ENCODE measurements around the gene ARHGEF25. TPM values are rescaled to one million over a fixed set of nuclear protein-coding genes. Genes with fewer than 3 reads are reported as not detected.

The ARHGEF25 gene
- total and polyA plus RNA-seq, 2 donors from 2014 or later = 10.9 to 15.0 TPM

- FAIRE-seq (no peak), DNase-seq (peak in 3 of 5 donors; percentile 12 to 46 (median 36))
- Histone ChIP-seq H3K27ac (ENCODE audit: low read depth in 2 of 2, low read length in 2 of 2) (no peak overlapping the region), H3K9me3 (ENCODE audit: control insufficient read depth in 2 of 3, insufficient read depth in 1 of 3, low read length in 3 of 3) (no peaks in the 10 kb centered on the region), H3K4me1 (ENCODE audit: control insufficient read depth in 2 of 3, insufficient read depth in 2 of 3, low read depth in 1 of 3, low read length in 3 of 3) (peaks cover 0 to 4% (median 0%) of the 10 kb centered on the region in 3 donors), H3K9ac (ENCODE audit: low read length in 3 of 3) (no peak overlapping the region), H3K36me3 (ENCODE audit: control insufficient read depth in 2 of 3, insufficient read depth in 3 of 3, low read length in 3 of 3) (no peaks in the 10 kb centered on the region), H3K4me3 (ENCODE audit: low read length in 3 of 3) (no peak overlapping the region), H3K27me3 (ENCODE audit: control insufficient read depth, insufficient read depth, low read length) (peaks cover 53% of the 10 kb centered on the region)
- TF ChIP-seq, protein P1, sequence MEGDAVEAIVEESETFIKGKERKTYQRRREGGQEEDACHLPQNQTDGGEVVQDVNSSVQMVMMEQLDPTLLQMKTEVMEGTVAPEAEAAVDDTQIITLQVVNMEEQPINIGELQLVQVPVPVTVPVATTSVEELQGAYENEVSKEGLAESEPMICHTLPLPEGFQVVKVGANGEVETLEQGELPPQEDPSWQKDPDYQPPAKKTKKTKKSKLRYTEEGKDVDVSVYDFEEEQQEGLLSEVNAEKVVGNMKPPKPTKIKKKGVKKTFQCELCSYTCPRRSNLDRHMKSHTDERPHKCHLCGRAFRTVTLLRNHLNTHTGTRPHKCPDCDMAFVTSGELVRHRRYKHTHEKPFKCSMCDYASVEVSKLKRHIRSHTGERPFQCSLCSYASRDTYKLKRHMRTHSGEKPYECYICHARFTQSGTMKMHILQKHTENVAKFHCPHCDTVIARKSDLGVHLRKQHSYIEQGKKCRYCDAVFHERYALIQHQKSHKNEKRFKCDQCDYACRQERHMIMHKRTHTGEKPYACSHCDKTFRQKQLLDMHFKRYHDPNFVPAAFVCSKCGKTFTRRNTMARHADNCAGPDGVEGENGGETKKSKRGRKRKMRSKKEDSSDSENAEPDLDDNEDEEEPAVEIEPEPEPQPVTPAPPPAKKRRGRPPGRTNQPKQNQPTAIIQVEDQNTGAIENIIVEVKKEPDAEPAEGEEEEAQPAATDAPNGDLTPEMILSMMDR (IDR thresholded peaks at IDR 0.05; ENCODE audit: borderline replicate concordance, extremely low read depth, insufficient read depth) = no peak
- intact Hi-C loops (cut with DNase I) = no loop called here
Measured at GRCh38 chr12:57628280-57629191, 17.3 kb downstream of the ARHGEF25 start.

DNA sequence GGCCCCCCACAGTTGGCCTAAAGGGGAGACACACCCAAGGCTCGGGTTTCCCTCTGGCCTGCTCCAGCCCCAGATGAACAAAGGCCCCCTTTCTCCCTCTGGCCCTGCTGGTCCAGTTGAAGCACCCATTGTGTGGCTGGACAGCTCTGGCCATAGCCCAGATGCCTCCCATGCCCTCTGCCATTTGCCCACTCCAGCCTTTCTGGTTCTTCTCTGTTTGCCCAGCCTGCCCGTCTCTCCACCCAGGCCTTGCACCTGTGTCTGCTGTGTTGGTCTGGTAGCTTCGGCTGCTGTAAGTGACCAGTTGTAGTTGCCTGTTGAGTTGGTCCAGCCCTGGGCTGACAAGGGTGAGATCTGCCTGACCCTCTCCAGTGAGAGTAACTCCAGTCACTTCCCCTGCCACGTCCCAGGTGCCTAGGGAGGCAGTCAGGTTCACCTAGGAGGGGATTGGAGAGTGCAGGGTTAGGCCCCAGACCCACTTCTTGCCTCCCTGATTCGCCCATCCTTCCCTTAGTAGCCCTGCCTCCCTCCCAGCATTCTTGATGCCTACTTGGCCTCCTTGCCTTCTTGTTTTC, 18.7 kb downstream of the ARHGEF25 start:
- H3K27me3 ChIP-seq (ENCODE audit: control insufficient read depth, insufficient read depth, low read length) = peaks cover 48% of the 10 kb centered on the region
- no peak overlapping the region for H3K27ac ChIP-seq (ENCODE audit: low read depth in 2 of 2, low read length in 2 of 2)
- DNase-seq (peak in 2 of 5 donors; percentile 8 to 25), FAIRE-seq (no peak)
- no peaks in the 10 kb centered on the region for H3K36me3 ChIP-seq (ENCODE audit: control insufficient read depth in 2 of 3, insufficient read depth in 3 of 3, low read length in 3 of 3)
- H3K4me1 ChIP-seq (ENCODE audit: control insufficient read depth in 2 of 3, insufficient read depth in 2 of 3, low read depth in 1 of 3, low read length in 3 of 3) = peaks cover 0 to 4% (median 0%) of the 10 kb centered on the region in 3 donors
- no peak overlapping the region for H3K9ac ChIP-seq (ENCODE audit: low read length in 3 of 3)
- H3K9me3 ChIP-seq (ENCODE audit: control insufficient read depth in 2 of 3, insufficient read depth in 1 of 3, low read length in 3 of 3) = no peaks in the 10 kb centered on the region
- no peak overlapping the region for H3K4me3 ChIP-seq (ENCODE audit: low read length in 3 of 3)
- TF ChIP-seq, protein P1 (IDR thresholded peaks at IDR 0.05; ENCODE audit: borderline replicate concordance, extremely low read depth, insufficient read depth) = no peak
- intact Hi-C loops (cut with DNase I) = no loop called here

- intact Hi-C loops (cut with DNase I) = no loop called here
- no peak overlapping the region for H3K9ac ChIP-seq (ENCODE audit: low read length in 3 of 3)
Measured at GRCh38 chr12:57630891-57631433, 19.7 kb downstream of the ARHGEF25 start.

More at GRCh38 chr12:57630891-57631433, 19.7 kb downstream of the ARHGEF25 start:
- FAIRE-seq (no peak), DNase-seq (peak in 3 of 5 donors; percentile 7 to 50 (median 42))
- Histone ChIP-seq H3K9me3 (ENCODE audit: control insufficient read depth in 2 of 3, insufficient read depth in 1 of 3, low read length in 3 of 3) (no peaks in the 10 kb centered on the region), H3K4me3 (ENCODE audit: low read length in 3 of 3) (no peak overlapping the region), H3K36me3 (ENCODE audit: control insufficient read depth in 2 of 3, insufficient read depth in 3 of 3, low read length in 3 of 3) (no peaks in the 10 kb centered on the region), H3K27ac (ENCODE audit: low read depth in 2 of 2, low read length in 2 of 2) (no peak overlapping the region), H3K27me3 (ENCODE audit: control insufficient read depth, insufficient read depth, low read length) (peaks cover 43% of the 10 kb centered on the region), H3K4me1 (ENCODE audit: control insufficient read depth in 2 of 3, insufficient read depth in 2 of 3, low read depth in 1 of 3, low read length in 3 of 3) (peaks cover 0 to 4% (median 0%) of the 10 kb centered on the region in 3 donors)
- TF ChIP-seq, protein P1 (IDR thresholded peaks at IDR 0.05; ENCODE audit: borderline replicate concordance, extremely low read depth, insufficient read depth) = no peak

Data from kidney (tissue), 14 donors.